ENCODE results near the gene GALNT18. TPM values are rescaled to one million over a fixed set of nuclear protein-coding genes. Genes with fewer than 3 reads are reported as not detected.

The GALNT18 gene
- total and polyA plus RNA-seq, 7 donors = 4.6 to 32.4 (median 8.3) TPM

DNA sequence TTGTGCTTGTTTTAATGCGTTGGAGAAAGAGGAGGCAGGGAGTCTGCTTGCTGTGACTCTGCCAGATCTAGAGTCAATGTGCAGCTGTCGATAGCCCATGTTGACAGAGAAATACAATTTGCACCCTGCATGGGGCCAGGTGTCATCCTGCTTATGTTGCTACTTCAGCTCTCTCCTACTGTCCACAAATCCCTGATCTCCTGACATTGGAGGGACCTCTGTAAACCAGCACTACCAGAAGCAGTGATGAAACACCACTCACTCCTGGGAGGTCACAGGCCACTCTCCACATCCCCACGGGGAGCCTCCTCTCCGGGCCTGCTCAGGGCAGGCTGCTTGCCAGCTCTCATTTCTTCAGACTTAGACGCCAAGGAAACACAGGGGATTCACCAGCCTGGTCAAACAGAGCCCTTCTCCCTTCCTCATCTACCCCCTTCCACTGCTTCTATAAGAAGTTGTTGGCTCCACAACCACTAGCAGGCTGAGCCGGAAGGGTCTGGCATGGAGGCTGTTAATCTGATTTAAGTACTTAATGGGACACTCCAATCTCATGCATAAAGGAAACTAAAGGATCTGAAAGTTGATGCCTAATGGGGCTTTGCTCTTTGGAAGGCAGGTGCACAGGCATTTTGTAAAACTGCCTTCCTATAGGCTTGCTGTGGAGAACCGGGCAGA is 238.8 kb downstream of the GALNT18 start:
- H3K9me3 ChIP-seq = no peaks in the 10 kb centered on the region
- ATAC-seq (no peak), DNase-seq (no peak)
- no peaks in the 10 kb centered on the region for H3K36me3 ChIP-seq (ENCODE audit: insufficient read depth in 1 of 2, low read depth in 1 of 2)
- H3K27me3 ChIP-seq (ENCODE audit: insufficient read depth in 3 of 3, low read length in 2 of 3) = no peaks in the 10 kb centered on the region
- H3K27ac ChIP-seq = no peak overlapping the region
- no peak for TF ChIP-seq CTCF (IDR thresholded peaks at IDR 0.05)
- WGBS, 3 donors = 52 to 70% (median 54%) methylated on average over 7 of the region's 7 CpGs
- intact Hi-C loops (cut with DNase I) = no loop called here
- H3K4me1 ChIP-seq = peaks cover 9% of the 10 kb centered on the region
- H3K4me3 ChIP-seq = no peak overlapping the region

GRCh38 chr11:11381471-11382105 is 240.2 kb downstream of the GALNT18 start:
- Histone ChIP-seq H3K9me3 (no peaks in the 10 kb centered on the region), H3K4me1 (no peaks in the 10 kb centered on the region), H3K4me3 (no peak overlapping the region), H3K27me3 (ENCODE audit: insufficient read depth in 3 of 3, low read length in 2 of 3) (no peaks in the 10 kb centered on the region), H3K27ac (no peak overlapping the region), H3K36me3 (ENCODE audit: insufficient read depth in 1 of 2, low read depth in 1 of 2) (no peaks in the 10 kb centered on the region)
- DNase-seq = no peak
- no peak for ATAC-seq
- 82 to 87% (median 84%) methylated on average over 6 of the region's 6 CpGs for WGBS, 3 donors
- intact Hi-C loops (cut with DNase I) = no loop called here
- TF ChIP-seq CTCF (IDR thresholded peaks at IDR 0.05) = no peak

DNA sequence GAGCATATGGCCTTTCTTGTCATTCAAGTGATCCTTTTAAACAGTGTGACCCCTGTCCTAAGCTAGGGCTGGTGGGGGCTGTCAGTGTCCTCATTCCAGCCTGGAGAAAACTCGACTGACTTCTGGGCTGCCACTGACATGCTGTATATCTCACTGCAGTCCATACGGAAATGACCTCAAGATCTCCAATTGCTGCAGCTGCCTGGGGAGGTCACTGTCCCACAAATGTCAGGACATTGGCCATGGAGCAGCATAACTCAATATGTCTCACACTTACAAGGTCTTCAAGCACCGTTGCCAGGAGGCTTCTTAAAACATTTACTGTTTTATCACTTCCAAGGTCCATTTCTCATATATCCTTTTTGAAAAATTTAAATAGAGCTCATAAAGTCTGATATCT is 240.9 kb downstream of the GALNT18 start:
- H3K27ac ChIP-seq = no peak overlapping the region
- ATAC-seq = peak in 3 of 4 donors; percentile 56 to 79 (median 77)

GRCh38 chr11:11380340-11380739 is 241.5 kb downstream of the GALNT18 start:
- H3K36me3 ChIP-seq (ENCODE audit: insufficient read depth in 1 of 2, low read depth in 1 of 2) = no peaks in the 10 kb centered on the region

More for the DNA sequence above, 240.9 kb downstream of the GALNT18 start:
- DNase-seq = no peak
- Histone ChIP-seq H3K9me3 (no peaks in the 10 kb centered on the region), H3K27me3 (ENCODE audit: insufficient read depth in 3 of 3, low read length in 2 of 3) (no peaks in the 10 kb centered on the region), H3K36me3 (ENCODE audit: insufficient read depth in 1 of 2, low read depth in 1 of 2) (no peaks in the 10 kb centered on the region), H3K4me3 (no peak overlapping the region), H3K4me1 (no peaks in the 10 kb centered on the region)
- intact Hi-C loops (cut with DNase I) = no loop called here
- no peak for TF ChIP-seq CTCF (IDR thresholded peaks at IDR 0.05)
- 30 to 51% (median 31%) methylated on average over 3 of the region's 3 CpGs for WGBS, 3 donors

More at GRCh38 chr11:11380340-11380739, 241.5 kb downstream of the GALNT18 start:
- Histone ChIP-seq H3K9me3 (no peaks in the 10 kb centered on the region), H3K4me1 (no peaks in the 10 kb centered on the region), H3K27ac (no peak overlapping the region), H3K27me3 (ENCODE audit: insufficient read depth in 3 of 3, low read length in 2 of 3) (no peaks in the 10 kb centered on the region), H3K4me3 (no peak overlapping the region)
- no peak for DNase-seq
- intact Hi-C loops (cut with DNase I) = no loop called here
- WGBS, 3 donors = 97 to 100% (median 100%) methylated on average over 2 of the region's 2 CpGs
- TF ChIP-seq CTCF (IDR thresholded peaks at IDR 0.05) = no peak
- ATAC-seq = no peak
